GM23338 (cell line): ENCODE results near the gene LCNL1. TPM values are rescaled to one million over a fixed set of nuclear protein-coding genes. Genes with fewer than 3 reads are reported as not detected.

ENCODE experiments used
- ATAC-seq: fragments of 200-7000 bp; cut with Tn5 transposase; 3 replicates; pipeline ENCODE4 v1.9.1; 2020
- DNase-seq: peaks from one replicate; pipeline ENCODE4 v3.0.0-alpha.2; 2015; ENCODE audit warnings: low spot score
- H2AFZ ChIP-seq: fragments of 200-600 bp; sonication (generic); 2 replicates; pipeline ENCODE4 v1.8.0; 2016; ENCODE audit warnings: antibody characterized with exemption, mild to moderate bottlenecking, moderate library complexity
- H3F3A ChIP-seq: fragments of 200-600 bp; sonication (generic); replicated peaks from 2 replicates; pipeline ENCODE4 v1.8.0; 2017; ENCODE audit warnings: antibody characterized with exemption, mixed run types, low read depth
- H3K27ac ChIP-seq: fragments of 200-600 bp; sonication (generic); 2 replicates; pipeline ENCODE4 v1.6.1; 2016; ENCODE audit warnings: low read depth
- H3K27me3 ChIP-seq: fragments of 200-600 bp; sonication (generic); 2 replicates; pipeline ENCODE4 v1.8.0; 2016; ENCODE audit warnings: mild to moderate bottlenecking, mixed run types, moderate library complexity; ENCODE audit not compliant: insufficient read depth
- H3K36me3 ChIP-seq: fragments of 200-600 bp; sonication (generic); 2 replicates; pipeline ENCODE4 v1.8.0; 2016; ENCODE audit warnings: mild to moderate bottlenecking; ENCODE audit not compliant: insufficient read depth
- H3K4me1 ChIP-seq: fragments of 200-600 bp; sonication (generic); 2 replicates; pipeline ENCODE4 v1.8.0; 2016; ENCODE audit warnings: mild to moderate bottlenecking, moderate library complexity; ENCODE audit not compliant: insufficient read depth
- H3K4me2 ChIP-seq: fragments of 200-600 bp; sonication (generic); 2 replicates; pipeline ENCODE4 v1.7.1; 2017; ENCODE audit warnings: mixed run types
- H3K4me3 ChIP-seq: fragments of 200-600 bp; sonication (generic); 2 replicates; pipeline ENCODE4 v1.6.1; 2016; ENCODE audit warnings: mixed run types
- H3K79me2 ChIP-seq: fragments of 200-600 bp; sonication (generic); replicated peaks from 2 replicates; pipeline ENCODE4 v1.8.0; 2017; ENCODE audit warnings: mild to moderate bottlenecking; ENCODE audit not compliant: insufficient read depth
- H3K9me2 ChIP-seq: fragments of 200-600 bp; sonication (generic); 2 replicates; pipeline ENCODE4 v1.8.0; 2017; ENCODE audit not compliant: insufficient read depth
- H4K20me1 ChIP-seq: fragments of 200-600 bp; sonication (generic); replicated peaks from 2 replicates; pipeline ENCODE4 v1.8.0; 2017; ENCODE audit warnings: mild to moderate bottlenecking; ENCODE audit not compliant: insufficient read depth
- H3K27ac Mint-ChIP-seq: 2 replicates; pipeline ENCODE4 v1.8.0; 2020; ENCODE audit warnings: inconsistent platforms, mild to moderate bottlenecking, moderate library complexity, mixed read lengths
- H3K27me3 Mint-ChIP-seq: 3 replicates; pipeline ENCODE4 v1.8.0; 2022; ENCODE audit warnings: low read depth, mild to moderate bottlenecking, moderate library complexity, mixed read lengths, inconsistent platforms; ENCODE audit not compliant: insufficient read depth, poor library complexity
- H3K36me3 Mint-ChIP-seq: 3 replicates; pipeline ENCODE4 v1.8.0; 2021; ENCODE audit warnings: low read depth, mild to moderate bottlenecking, inconsistent platforms, moderate library complexity, mixed read lengths
- H3K4me1 Mint-ChIP-seq: 3 replicates; pipeline ENCODE4 v1.8.0; 2020; ENCODE audit warnings: mild to moderate bottlenecking, inconsistent platforms, mixed read lengths
- H3K4me3 Mint-ChIP-seq: 3 replicates; pipeline ENCODE4 v1.8.0; 2021; ENCODE audit warnings: moderate library complexity, mild to moderate bottlenecking, inconsistent platforms, mixed read lengths
- H3K9me3 Mint-ChIP-seq: 3 replicates; pipeline ENCODE4 v1.8.0; 2020; ENCODE audit warnings: moderate library complexity, mild to moderate bottlenecking, inconsistent platforms, mixed read lengths
- CREB1 ChIP-seq: fragments of 250-450 bp; sonication (Bioruptor Pico); IDR thresholded peaks from 2 replicates; pipeline ENCODE4 v1.5.0; 2020; ENCODE audit warnings: low read depth, mild to moderate bottlenecking, moderate library complexity
- EZH2 ChIP-seq: fragments of 200-600 bp; sonication (generic); IDR thresholded peaks from one replicate; pipeline ENCODE4 v1.8.0; 2017; ENCODE audit warnings: antibody characterized with exemption, mild to moderate bottlenecking, low read depth; ENCODE audit not compliant: unreplicated experiment
- EZH2phosphoT487 ChIP-seq: fragments of 200-600 bp; sonication (generic); IDR thresholded peaks from one replicate; pipeline ENCODE4 v1.8.1; 2018; ENCODE audit warnings: antibody characterized with exemption; ENCODE audit not compliant: unreplicated experiment
- JUNB ChIP-seq: IDR thresholded peaks from one replicate; pipeline ENCODE4 v1.6.1; 2016; ENCODE audit warnings: antibody characterized with exemption; ENCODE audit not compliant: unreplicated experiment
- NANOG ChIP-seq: IDR thresholded peaks from 2 replicates; pipeline ENCODE4 v1.6.1; 2016; ENCODE audit warnings: antibody characterized with exemption, borderline replicate concordance
- POLR2AphosphoS5 ChIP-seq: IDR thresholded peaks from 2 replicates; pipeline ENCODE4 v1.6.1; 2016; ENCODE audit warnings: antibody characterized with exemption, low read depth
- STAT1 ChIP-seq: IDR thresholded peaks from one replicate; pipeline ENCODE4 v1.6.1; 2016; ENCODE audit warnings: antibody characterized with exemption; ENCODE audit not compliant: unreplicated experiment
- ZNF114 ChIP-seq: fragments of 250-450 bp; sonication (Bioruptor Pico); IDR thresholded peaks from 2 replicates; pipeline ENCODE4 v1.5.0; 2020; ENCODE audit warnings: mild to moderate bottlenecking, moderate library complexity
- polyA plus RNA-seq: library from polyadenylated mRNA; unstranded; fragments of >200 nt; fragmentation: Nextera tagmentation; extraction: Ambion mirVana; gene quantifications from 2 replicates; pipeline ENCODE4 v1.2.1, GENCODE V29; 2016
- total RNA-seq: library from RNA; depleted of rRNA; stranded (reverse); fragments of >200 nt; shearing (Covaris generic); gene quantifications from 2 replicates; pipeline ENCODE4 v1.2.3, GENCODE V29; 2014
- TF ChIP-seq, protein P1 (sequence below), 2 experiments: fragments of 200-600 bp in 1 of 2; sonication (generic) in 1 of 2; conservative IDR thresholded peaks; 2 replicates each; pipeline versions ENCODE4 v1.5.1 to v1.6.1; 2016 to 2017; ENCODE audit warnings: antibody characterized with exemption in 2 of 2, low read depth in 2 of 2, mild to moderate bottlenecking in 2 of 2, moderate library complexity in 1 of 2
- TF ChIP-seq, protein P2 (sequence below): IDR thresholded peaks from one replicate; pipeline ENCODE4 v1.6.1; 2018; ENCODE audit warnings: antibody characterized with exemption; ENCODE audit not compliant: unreplicated experiment
- TF ChIP-seq, protein P3 (sequence below): IDR thresholded peaks from 2 replicates; pipeline ENCODE4 v1.6.1; 2016; ENCODE audit warnings: antibody characterized with exemption

Gene LCNL1
- total and polyA plus RNA-seq, 2 experiments from 2014 or later = 0.11 TPM; not detected in 1

DNA sequence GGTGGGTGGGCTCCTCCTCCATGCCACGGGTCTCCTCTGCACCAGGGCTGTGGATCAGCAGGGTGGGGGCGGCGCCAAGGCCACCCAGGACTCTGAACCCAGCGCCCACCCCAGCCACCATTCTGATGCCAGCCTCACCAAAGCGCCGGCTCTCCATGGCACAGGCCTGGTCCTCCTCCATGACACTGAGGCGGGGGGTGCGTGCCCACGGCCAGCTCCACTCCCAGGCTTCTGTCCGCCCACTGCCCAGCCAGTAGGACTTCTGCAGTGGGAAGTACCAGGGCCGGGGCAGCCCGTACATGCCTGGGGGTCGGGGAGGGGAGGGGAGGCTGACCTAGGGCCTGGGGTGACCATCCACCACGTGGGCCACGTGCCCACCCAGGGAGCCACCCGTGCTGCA, 33.6 kb downstream of the LCNL1 start:
- Mint-ChIP-seq H3K4me3 (no peak overlapping the region), H3K36me3 (peaks cover 2% of the 10 kb centered on the region; the same call in 1 of the 3 replicates)
- TF ChIP-seq EZH2phosphoT487 = no peak
- TF ChIP-seq, protein P1, sequence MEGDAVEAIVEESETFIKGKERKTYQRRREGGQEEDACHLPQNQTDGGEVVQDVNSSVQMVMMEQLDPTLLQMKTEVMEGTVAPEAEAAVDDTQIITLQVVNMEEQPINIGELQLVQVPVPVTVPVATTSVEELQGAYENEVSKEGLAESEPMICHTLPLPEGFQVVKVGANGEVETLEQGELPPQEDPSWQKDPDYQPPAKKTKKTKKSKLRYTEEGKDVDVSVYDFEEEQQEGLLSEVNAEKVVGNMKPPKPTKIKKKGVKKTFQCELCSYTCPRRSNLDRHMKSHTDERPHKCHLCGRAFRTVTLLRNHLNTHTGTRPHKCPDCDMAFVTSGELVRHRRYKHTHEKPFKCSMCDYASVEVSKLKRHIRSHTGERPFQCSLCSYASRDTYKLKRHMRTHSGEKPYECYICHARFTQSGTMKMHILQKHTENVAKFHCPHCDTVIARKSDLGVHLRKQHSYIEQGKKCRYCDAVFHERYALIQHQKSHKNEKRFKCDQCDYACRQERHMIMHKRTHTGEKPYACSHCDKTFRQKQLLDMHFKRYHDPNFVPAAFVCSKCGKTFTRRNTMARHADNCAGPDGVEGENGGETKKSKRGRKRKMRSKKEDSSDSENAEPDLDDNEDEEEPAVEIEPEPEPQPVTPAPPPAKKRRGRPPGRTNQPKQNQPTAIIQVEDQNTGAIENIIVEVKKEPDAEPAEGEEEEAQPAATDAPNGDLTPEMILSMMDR (conservative IDR thresholded peaks at IDR 0.05; ENCODE audit: low read depth in 2 of 2) = no peak
- no peak for TF ChIP-seq STAT1

DNA sequence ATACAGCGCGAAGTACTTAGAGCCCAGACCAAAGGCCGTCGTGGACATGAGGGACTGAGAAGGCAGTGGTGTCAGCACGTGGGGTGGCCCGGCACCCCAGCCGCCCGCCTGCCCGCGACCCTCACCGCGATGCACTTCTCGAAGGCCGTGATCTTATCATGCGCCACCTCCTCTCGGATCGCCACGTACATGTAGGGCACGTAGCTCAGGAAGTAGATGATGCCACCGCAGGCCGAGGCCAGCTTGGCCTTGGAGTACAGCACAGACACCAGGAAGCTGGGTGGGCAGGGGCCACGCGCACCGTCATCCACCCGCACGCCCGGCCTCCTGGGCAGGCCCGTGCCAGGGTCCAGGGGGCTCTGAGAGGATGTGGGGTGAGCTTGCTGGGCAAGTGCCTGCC, 34.3 kb downstream of the LCNL1 start:
- Histone ChIP-seq H3F3A (no peaks in the 10 kb centered on the region), H3K27ac (no peak overlapping the region), H3K79me2 (no peaks in the 10 kb centered on the region), H2AFZ (no peak overlapping the region), H3K4me1 (no peaks in the 10 kb centered on the region), H3K9me2 (no peaks in the 10 kb centered on the region), H4K20me1 (no peaks in the 10 kb centered on the region), H3K36me3 (no peaks in the 10 kb centered on the region), H3K27me3 (no peaks in the 10 kb centered on the region), H3K4me2 (no peak overlapping the region), H3K4me3 (no peak overlapping the region)
- no peaks in the 10 kb centered on the region; the same call in 2 of the 3 replicates for H3K4me1 Mint-ChIP-seq
- no peaks in the 10 kb centered on the region for H3K9me3 Mint-ChIP-seq
- peaks cover 6% of the 10 kb centered on the region for H3K27me3 Mint-ChIP-seq
- DNase-seq = no peak
- no peak overlapping the region for H3K27ac Mint-ChIP-seq
- H3K36me3 Mint-ChIP-seq = peaks cover 2% of the 10 kb centered on the region; the same call in 1 of the 3 replicates
- no peak for ATAC-seq
- H3K4me3 Mint-ChIP-seq = no peak overlapping the region
- TF ChIP-seq JUNB = no peak
- TF ChIP-seq EZH2 = no peak
- TF ChIP-seq, protein P1 (conservative IDR thresholded peaks at IDR 0.05; ENCODE audit: low read depth in 2 of 2) = no peak
- TF ChIP-seq, protein P2, sequence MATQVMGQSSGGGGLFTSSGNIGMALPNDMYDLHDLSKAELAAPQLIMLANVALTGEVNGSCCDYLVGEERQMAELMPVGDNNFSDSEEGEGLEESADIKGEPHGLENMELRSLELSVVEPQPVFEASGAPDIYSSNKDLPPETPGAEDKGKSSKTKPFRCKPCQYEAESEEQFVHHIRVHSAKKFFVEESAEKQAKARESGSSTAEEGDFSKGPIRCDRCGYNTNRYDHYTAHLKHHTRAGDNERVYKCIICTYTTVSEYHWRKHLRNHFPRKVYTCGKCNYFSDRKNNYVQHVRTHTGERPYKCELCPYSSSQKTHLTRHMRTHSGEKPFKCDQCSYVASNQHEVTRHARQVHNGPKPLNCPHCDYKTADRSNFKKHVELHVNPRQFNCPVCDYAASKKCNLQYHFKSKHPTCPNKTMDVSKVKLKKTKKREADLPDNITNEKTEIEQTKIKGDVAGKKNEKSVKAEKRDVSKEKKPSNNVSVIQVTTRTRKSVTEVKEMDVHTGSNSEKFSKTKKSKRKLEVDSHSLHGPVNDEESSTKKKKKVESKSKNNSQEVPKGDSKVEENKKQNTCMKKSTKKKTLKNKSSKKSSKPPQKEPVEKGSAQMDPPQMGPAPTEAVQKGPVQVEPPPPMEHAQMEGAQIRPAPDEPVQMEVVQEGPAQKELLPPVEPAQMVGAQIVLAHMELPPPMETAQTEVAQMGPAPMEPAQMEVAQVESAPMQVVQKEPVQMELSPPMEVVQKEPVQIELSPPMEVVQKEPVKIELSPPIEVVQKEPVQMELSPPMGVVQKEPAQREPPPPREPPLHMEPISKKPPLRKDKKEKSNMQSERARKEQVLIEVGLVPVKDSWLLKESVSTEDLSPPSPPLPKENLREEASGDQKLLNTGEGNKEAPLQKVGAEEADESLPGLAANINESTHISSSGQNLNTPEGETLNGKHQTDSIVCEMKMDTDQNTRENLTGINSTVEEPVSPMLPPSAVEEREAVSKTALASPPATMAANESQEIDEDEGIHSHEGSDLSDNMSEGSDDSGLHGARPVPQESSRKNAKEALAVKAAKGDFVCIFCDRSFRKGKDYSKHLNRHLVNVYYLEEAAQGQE = no peak
- no peak for TF ChIP-seq EZH2phosphoT487
- TF ChIP-seq STAT1 = no peak
- no peak for TF ChIP-seq ZNF114 (CRISPR knock-in tag)
- no peak for TF ChIP-seq NANOG
- no peak for TF ChIP-seq CREB1 (CRISPR knock-in tag)
- no peak for TF ChIP-seq POLR2AphosphoS5
- TF ChIP-seq, protein P3, sequence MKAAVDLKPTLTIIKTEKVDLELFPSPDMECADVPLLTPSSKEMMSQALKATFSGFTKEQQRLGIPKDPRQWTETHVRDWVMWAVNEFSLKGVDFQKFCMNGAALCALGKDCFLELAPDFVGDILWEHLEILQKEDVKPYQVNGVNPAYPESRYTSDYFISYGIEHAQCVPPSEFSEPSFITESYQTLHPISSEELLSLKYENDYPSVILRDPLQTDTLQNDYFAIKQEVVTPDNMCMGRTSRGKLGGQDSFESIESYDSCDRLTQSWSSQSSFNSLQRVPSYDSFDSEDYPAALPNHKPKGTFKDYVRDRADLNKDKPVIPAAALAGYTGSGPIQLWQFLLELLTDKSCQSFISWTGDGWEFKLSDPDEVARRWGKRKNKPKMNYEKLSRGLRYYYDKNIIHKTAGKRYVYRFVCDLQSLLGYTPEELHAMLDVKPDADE = no peak

More for the DNA sequence above, 33.6 kb downstream of the LCNL1 start:
- H3F3A ChIP-seq = no peaks in the 10 kb centered on the region
- no peak overlapping the region for H3K4me2 ChIP-seq
- no peaks in the 10 kb centered on the region for H4K20me1 ChIP-seq
- ATAC-seq = no peak
- Mint-ChIP-seq H3K27me3 (peaks cover 4% of the 10 kb centered on the region), H3K4me1 (no peaks in the 10 kb centered on the region), H3K9me3 (no peaks in the 10 kb centered on the region), H3K27ac (no peak overlapping the region)
- no peaks in the 10 kb centered on the region for H3K36me3 ChIP-seq
- H3K4me3 ChIP-seq = no peak overlapping the region
- H3K27me3 ChIP-seq = no peaks in the 10 kb centered on the region
- no peaks in the 10 kb centered on the region for H3K79me2 ChIP-seq
- no peaks in the 10 kb centered on the region for H3K9me2 ChIP-seq
- H3K27ac ChIP-seq = no peak overlapping the region
- no peak overlapping the region for H2AFZ ChIP-seq
- H3K4me1 ChIP-seq = no peaks in the 10 kb centered on the region
- DNase-seq = no peak
